ENCODE results near the gene BHLHA15.

Gene BHLHA15

GRCh38 chr7:98163704-98164494 is 47.3 kb upstream of the BHLHA15 start:
- Histone ChIP-seq H3K27ac (ENCODE audit: low read length) (no peak overlapping the region), H3K4me1 (ENCODE audit: insufficient read depth, low read length) (no peaks in the 10 kb centered on the region), H3K9me3 (ENCODE audit: insufficient read depth, low read length, severe bottlenecking) (no peaks in the 10 kb centered on the region), H3K9ac (ENCODE audit: low read depth, low read length) (no peak overlapping the region), H4K20me1 (ENCODE audit: insufficient read depth, low read length) (peaks cover 20% of the 10 kb centered on the region), H3K36me3 (ENCODE audit: insufficient read depth, low read length) (peaks cover 16% of the 10 kb centered on the region), H2AFZ (ENCODE audit: low read depth, low read length) (no peak overlapping the region), H3K27me3 (ENCODE audit: insufficient read depth, low read length, poor library complexity) (no peaks in the 10 kb centered on the region), H3K4me2 (ENCODE audit: insufficient read depth, low read length) (no peak overlapping the region), H3K4me3 (ENCODE audit: low read depth in 1 of 2, low read length in 2 of 2) (no peak overlapping the region), H3K79me2 (ENCODE audit: insufficient read depth, low read length) (0 out of 2 replicates have a peak, but pooled peaks cover 3% of the 10 kb centered on the region)
- ATAC-seq (ENCODE audit: insufficient read depth, low read depth) (no peak), DNase-seq (no peak)
- TF ChIP-seq CTCF (IDR thresholded peaks at IDR 0.05; ENCODE audit: borderline replicate concordance, extremely low read depth, low read length, poor library complexity, severe bottlenecking): no peak
- no peak for TF ChIP-seq EZH2 (IDR thresholded peaks at IDR 0.05; ENCODE audit: borderline replicate concordance, low read depth, low read length, severe bottlenecking)

DNA sequence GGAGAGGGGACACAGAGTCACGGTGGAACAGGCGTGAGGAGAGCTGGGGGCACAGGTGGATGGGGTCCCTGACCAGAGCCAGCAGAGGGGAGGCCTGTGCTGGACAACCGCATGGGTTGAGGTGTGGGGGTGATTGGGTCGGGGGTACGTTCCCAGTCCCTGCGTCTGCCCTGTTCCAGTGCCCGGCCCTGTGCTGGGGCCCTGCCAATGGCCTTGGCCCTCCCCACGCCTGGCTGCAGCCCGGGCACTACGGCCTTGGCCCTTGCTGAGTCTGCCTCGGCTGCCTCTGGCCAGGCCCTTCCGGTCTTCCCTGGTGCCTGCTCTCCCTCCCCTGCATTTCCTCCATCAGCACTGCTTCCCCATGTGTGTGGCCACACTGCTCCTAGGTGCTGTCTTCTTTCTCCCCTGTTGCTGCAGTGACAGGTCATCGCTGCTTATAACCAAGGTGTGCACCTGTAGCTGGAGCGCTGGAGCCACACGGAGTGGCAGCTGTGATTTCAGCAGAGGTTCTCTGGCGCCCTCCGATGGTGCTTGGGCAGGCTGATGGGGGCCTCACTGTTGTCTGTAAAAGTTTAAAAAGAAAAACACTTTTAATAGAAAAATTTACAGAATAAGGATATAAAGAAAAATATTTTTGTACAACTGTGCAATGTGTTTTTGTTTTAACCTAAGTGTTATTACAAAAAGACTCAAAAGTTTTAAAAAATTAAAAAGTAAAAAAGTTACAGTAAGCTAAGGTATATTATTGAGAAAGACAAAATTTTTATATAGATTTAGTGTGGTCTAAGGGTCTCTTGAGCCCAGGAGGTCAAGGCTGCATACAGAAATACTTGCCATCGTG is 45.2 kb upstream of the BHLHA15 start:
- H3K4me1 ChIP-seq (ENCODE audit: insufficient read depth, low read length): no peaks in the 10 kb centered on the region
- 0 out of 2 replicates have a peak, but pooled peaks cover 3% of the 10 kb centered on the region for H3K79me2 ChIP-seq (ENCODE audit: insufficient read depth, low read length)
- H3K9ac ChIP-seq (ENCODE audit: low read depth, low read length): no peak overlapping the region
- H3K9me3 ChIP-seq (ENCODE audit: insufficient read depth, low read length, severe bottlenecking): no peaks in the 10 kb centered on the region
- no peak overlapping the region for H3K4me3 ChIP-seq (ENCODE audit: low read depth in 1 of 2, low read length in 2 of 2)
- peaks cover 8% of the 10 kb centered on the region for H3K36me3 ChIP-seq (ENCODE audit: insufficient read depth, low read length)
- no peak overlapping the region for H2AFZ ChIP-seq (ENCODE audit: low read depth, low read length)
- TF ChIP-seq EZH2 (IDR thresholded peaks at IDR 0.05; ENCODE audit: borderline replicate concordance, low read depth, low read length, severe bottlenecking) (no peak), CTCF (IDR thresholded peaks at IDR 0.05; ENCODE audit: borderline replicate concordance, extremely low read depth, low read length, poor library complexity, severe bottlenecking) (peak; percentile 70)
- ATAC-seq (ENCODE audit: insufficient read depth, low read depth): peak; percentile 89
- H4K20me1 ChIP-seq (ENCODE audit: insufficient read depth, low read length): peaks cover 20% of the 10 kb centered on the region
- peak; percentile 57 for DNase-seq
- H3K27me3 ChIP-seq (ENCODE audit: insufficient read depth, low read length, poor library complexity): no peaks in the 10 kb centered on the region
- H3K27ac ChIP-seq (ENCODE audit: low read length): no peak overlapping the region
- no peak overlapping the region for H3K4me2 ChIP-seq (ENCODE audit: insufficient read depth, low read length)

- no peak overlapping the region for H3K4me2 ChIP-seq (ENCODE audit: insufficient read depth, low read length)
- no peak for ATAC-seq (ENCODE audit: insufficient read depth, low read depth)
- H2AFZ ChIP-seq (ENCODE audit: low read depth, low read length): no peak overlapping the region
- H3K4me1 ChIP-seq (ENCODE audit: insufficient read depth, low read length): no peaks in the 10 kb centered on the region
- DNase-seq: no peak
- H3K27ac ChIP-seq (ENCODE audit: low read length): no peak overlapping the region
- H3K27me3 ChIP-seq (ENCODE audit: insufficient read depth, low read length, poor library complexity): no peaks in the 10 kb centered on the region
- H3K79me2 ChIP-seq (ENCODE audit: insufficient read depth, low read length): 0 out of 2 replicates have a peak, but pooled peaks cover 3% of the 10 kb centered on the region
- H3K9ac ChIP-seq (ENCODE audit: low read depth, low read length): no peak overlapping the region
- H3K4me3 ChIP-seq (ENCODE audit: low read depth in 1 of 2, low read length in 2 of 2): no peak overlapping the region
- H3K36me3 ChIP-seq (ENCODE audit: insufficient read depth, low read length): peaks cover 8% of the 10 kb centered on the region
- H4K20me1 ChIP-seq (ENCODE audit: insufficient read depth, low read length): peaks cover 20% of the 10 kb centered on the region
- TF ChIP-seq EZH2 (IDR thresholded peaks at IDR 0.05; ENCODE audit: borderline replicate concordance, low read depth, low read length, severe bottlenecking): no peak
- TF ChIP-seq CTCF (IDR thresholded peaks at IDR 0.05; ENCODE audit: borderline replicate concordance, extremely low read depth, low read length, poor library complexity, severe bottlenecking): no peak
- no peaks in the 10 kb centered on the region for H3K9me3 ChIP-seq (ENCODE audit: insufficient read depth, low read length, severe bottlenecking)
Measured at GRCh38 chr7:98166668-98166970, 44.6 kb upstream of the BHLHA15 start.
